CD4-positive, alpha-beta T cell treated with Interferon alpha-2 for 1 hour (primary cell): Measurements from ENCODE around the gene AMIGO2.

Experiments
- DNase-seq, 2 donors: peaks; one replicate each; pipeline ENCODE4 v3.0.0-alpha.2; 2020 to 2022

Gene AMIGO2

GRCh38 chr12:47097276-47097896, 17.6 kb upstream of the AMIGO2 start:
- no peak for DNase-seq

GRCh38 chr12:47095446-47096236, 15.9 kb upstream of the AMIGO2 start:
- no peak for DNase-seq

GRCh38 chr12:47094804-47095203, 15.0 kb upstream of the AMIGO2 start:
- DNase-seq = no peak

GRCh38 chr12:47091009-47091408, 11.2 kb upstream of the AMIGO2 start:
- DNase-seq = no peak

GRCh38 chr12:47088021-47088944, 8.5 kb upstream of the AMIGO2 start:
- no peak for DNase-seq

GRCh38 chr12:47087088-47087688, 7.4 kb upstream of the AMIGO2 start:
- DNase-seq = no peak

- DNase-seq = peak; percentile 32 to 67
Measured at GRCh38 chr12:47085815-47086252, 6.1 kb upstream of the AMIGO2 start.

GRCh38 chr12:47084172-47084571, 4.4 kb upstream of the AMIGO2 start:
- DNase-seq = no peak

GRCh38 chr12:47082796-47083621, 3.2 kb upstream of the AMIGO2 start:
- no peak for DNase-seq

GRCh38 chr12:47082283-47082682, 2.5 kb upstream of the AMIGO2 start:
- DNase-seq = no peak

- peak; percentile 45 to 62 for DNase-seq
Measured at GRCh38 chr12:47080725-47081502, 1.2 kb upstream of the AMIGO2 start.

GRCh38 chr12:47079981-47080724, 394 bp upstream of the AMIGO2 start:
- DNase-seq = peak; percentile 6 to 46

- peak in 1 of 2 donors; percentile 51 for DNase-seq
Measured at GRCh38 chr12:47078733-47079467, 859 bp downstream of the AMIGO2 start.

- no peak for DNase-seq
Measured at GRCh38 chr12:47078086-47078395, 1.7 kb downstream of the AMIGO2 start.

GRCh38 chr12:47077206-47078085, 2.3 kb downstream of the AMIGO2 start:
- DNase-seq = no peak

GRCh38 chr12:47075192-47076084, 4.3 kb downstream of the AMIGO2 start:
- no peak for DNase-seq

GRCh38 chr12:47074757-47075156, 5.0 kb downstream of the AMIGO2 start:
- DNase-seq = no peak

- no peak for DNase-seq
Measured at GRCh38 chr12:47073951-47074350, 5.8 kb downstream of the AMIGO2 start.
